Right atrium auricular region (tissue), 2 donors: ENCODE results near the gene TMSB10. TPM values are rescaled to one million over a fixed set of nuclear protein-coding genes. Genes with fewer than 3 reads are reported as not detected.

Experiments used
- DNase-seq: peaks from one replicate; pipeline ENCODE4 v3.0.0-alpha.2; 2019; ENCODE audit warnings: low spot score
- H3K27ac ChIP-seq, 2 donors: fragments of 200-600 bp; sonication (generic); 1 replicate in 1 of 2; 2 replicates in 1 of 2; pipeline ENCODE4 v1.5.1; 2016 to 2019
- H3K27me3 ChIP-seq, 2 donors: fragments of 200-600 bp; sonication (generic); one replicate each; pipeline versions ENCODE4 v1.5.1 to v1.6.0; 2017 to 2019
- H3K36me3 ChIP-seq: fragments of 200-600 bp; sonication (generic); one replicate; pipeline ENCODE4 v1.5.1; 2016
- H3K4me1 ChIP-seq, 2 donors: fragments of 200-600 bp; sonication (generic); one replicate each; pipeline versions ENCODE4 v1.5.1 to v1.6.0; 2017 to 2019
- H3K4me3 ChIP-seq, 2 donors: fragments of 200-600 bp; sonication (generic); 1 replicate in 1 of 2; 2 replicates in 1 of 2; pipeline ENCODE4 v1.5.1; 2017 to 2019; ENCODE audit warnings: mild to moderate bottlenecking in 1 of 2, moderate library complexity in 1 of 2
- H3K9me3 ChIP-seq, 2 donors: fragments of 200-600 bp; sonication (generic); one replicate each; pipeline ENCODE4 v1.5.1; 2019
- CTCF ChIP-seq, 2 donors: fragments of 200-600 bp; sonication (generic); IDR thresholded peaks; one replicate each; pipeline ENCODE4 v1.5.1; 2019; ENCODE audit warnings: antibody characterized with exemption in 2 of 2
- total RNA-seq, 2 donors: library from RNA; depleted of rRNA; stranded (reverse); fragments of >200 nt; gene quantifications; one replicate each; pipeline ENCODE4 v1.1.0, GENCODE V29; 2016

The TMSB10 gene
- total RNA-seq, 2 donors from 2014 or later = 1,113 to 1,769 TPM

- peaks cover 0 to 14% of the 10 kb centered on the region in 2 donors for H3K4me1 ChIP-seq
- peak; percentile 38 for DNase-seq
- no peak for TF ChIP-seq CTCF (IDR thresholded peaks at IDR 0.05)
- no peaks in the 10 kb centered on the region for H3K27me3 ChIP-seq
- H3K4me3 ChIP-seq = no peak overlapping the region
- no peaks in the 10 kb centered on the region for H3K9me3 ChIP-seq
- H3K36me3 ChIP-seq = no peaks in the 10 kb centered on the region
- no peak overlapping the region for H3K27ac ChIP-seq
Observed at GRCh38 chr2:84886791-84887190, 18.7 kb upstream of the TMSB10 start.

GRCh38 chr2:84888401-84889276 is 16.8 kb upstream of the TMSB10 start:
- Histone ChIP-seq H3K27ac (peak overlapping the region in 1 of 2 donors; percentile 10), H3K4me1 (peaks cover 0 to 8% of the 10 kb centered on the region in 2 donors), H3K36me3 (no peaks in the 10 kb centered on the region), H3K4me3 (peak overlapping the region in 1 of 2 donors; percentile 17), H3K27me3 (no peaks in the 10 kb centered on the region), H3K9me3 (no peaks in the 10 kb centered on the region)
- peak; percentile 59 for DNase-seq
- TF ChIP-seq CTCF (IDR thresholded peaks at IDR 0.05) = no peak

- Histone ChIP-seq H3K9me3 (no peaks in the 10 kb centered on the region), H3K4me3 (peak overlapping the region in 1 of 2 donors; percentile 17), H3K4me1 (peaks cover 0 to 9% of the 10 kb centered on the region in 2 donors), H3K27ac (peak overlapping the region in 1 of 2 donors; percentile 10), H3K27me3 (no peaks in the 10 kb centered on the region), H3K36me3 (no peaks in the 10 kb centered on the region)
- peak; percentile 44 for DNase-seq
- no peak for TF ChIP-seq CTCF (IDR thresholded peaks at IDR 0.05)
Observed at GRCh38 chr2:84889332-84889731, 16.1 kb upstream of the TMSB10 start.

GRCh38 chr2:84891355-84892010 is 14.0 kb upstream of the TMSB10 start:
- peak; percentile 57 for DNase-seq
- H3K27me3 ChIP-seq = no peaks in the 10 kb centered on the region
- peaks cover 0 to 18% of the 10 kb centered on the region in 2 donors for H3K4me1 ChIP-seq
- no peak overlapping the region for H3K27ac ChIP-seq
- H3K9me3 ChIP-seq = no peaks in the 10 kb centered on the region
- H3K36me3 ChIP-seq = no peaks in the 10 kb centered on the region
- no peak overlapping the region for H3K4me3 ChIP-seq
- TF ChIP-seq CTCF (IDR thresholded peaks at IDR 0.05) = no peak

GRCh38 chr2:84894131-84894586 is 11.3 kb upstream of the TMSB10 start:
- H3K4me1 ChIP-seq = peaks cover 0 to 26% of the 10 kb centered on the region in 2 donors
- no peak for DNase-seq
- H3K9me3 ChIP-seq = no peaks in the 10 kb centered on the region
- H3K4me3 ChIP-seq = no peak overlapping the region
- TF ChIP-seq CTCF (IDR thresholded peaks at IDR 0.05) = no peak
- no peaks in the 10 kb centered on the region for H3K27me3 ChIP-seq
- no peak overlapping the region for H3K27ac ChIP-seq
- no peaks in the 10 kb centered on the region for H3K36me3 ChIP-seq
